ENCODE results near the gene GPR146.

Gene GPR146

GRCh38 chr7:1014681-1015080, 29.7 kb upstream of the GPR146 start:
- no peaks in the 10 kb centered on the region for H3K9me3 ChIP-seq (ENCODE audit: control insufficient read depth in 1 of 2, low read length in 2 of 2)
- H3K36me3 ChIP-seq (ENCODE audit: control insufficient read depth in 1 of 2, insufficient read depth in 2 of 2, low read length in 2 of 2): peaks cover 0 to 23% of the 10 kb centered on the region in 2 donors
- no peaks in the 10 kb centered on the region for H3K4me1 ChIP-seq (ENCODE audit: control insufficient read depth in 1 of 2, insufficient read depth in 2 of 2, low read length in 2 of 2)
- H3K27me3 ChIP-seq (ENCODE audit: low read depth, low read length): no peaks in the 10 kb centered on the region
- H3K27ac ChIP-seq (ENCODE audit: low read length): no peak overlapping the region
- H3K4me3 ChIP-seq (ENCODE audit: low read depth in 1 of 2, low read length in 2 of 2): no peak overlapping the region

GRCh38 chr7:1015196-1016121, 28.9 kb upstream of the GPR146 start:
- Histone ChIP-seq H3K9me3 (ENCODE audit: control insufficient read depth in 1 of 2, low read length in 2 of 2) (no peaks in the 10 kb centered on the region), H3K27ac (ENCODE audit: low read length) (no peak overlapping the region), H3K4me1 (ENCODE audit: control insufficient read depth in 1 of 2, insufficient read depth in 2 of 2, low read length in 2 of 2) (no peaks in the 10 kb centered on the region), H3K27me3 (ENCODE audit: low read depth, low read length) (no peaks in the 10 kb centered on the region), H3K4me3 (ENCODE audit: low read depth in 1 of 2, low read length in 2 of 2) (no peak overlapping the region), H3K36me3 (ENCODE audit: control insufficient read depth in 1 of 2, insufficient read depth in 2 of 2, low read length in 2 of 2) (peaks cover 0 to 17% of the 10 kb centered on the region in 2 donors)

- no peaks in the 10 kb centered on the region for H3K9me3 ChIP-seq (ENCODE audit: control insufficient read depth in 1 of 2, low read length in 2 of 2)
- no peak overlapping the region for H3K4me3 ChIP-seq (ENCODE audit: low read depth in 1 of 2, low read length in 2 of 2)
- H3K27me3 ChIP-seq (ENCODE audit: low read depth, low read length): no peaks in the 10 kb centered on the region
- H3K4me1 ChIP-seq (ENCODE audit: control insufficient read depth in 1 of 2, insufficient read depth in 2 of 2, low read length in 2 of 2): no peaks in the 10 kb centered on the region
- no peak overlapping the region for H3K27ac ChIP-seq (ENCODE audit: low read length)
- H3K36me3 ChIP-seq (ENCODE audit: control insufficient read depth in 1 of 2, insufficient read depth in 2 of 2, low read length in 2 of 2): peaks cover 0 to 30% of the 10 kb centered on the region in 2 donors
These were observed 27.5 kb upstream of the GPR146 start for GRCh38 chr7:1016577-1017531.

- Histone ChIP-seq H3K4me1 (ENCODE audit: control insufficient read depth in 1 of 2, insufficient read depth in 2 of 2, low read length in 2 of 2) (no peaks in the 10 kb centered on the region), H3K36me3 (ENCODE audit: control insufficient read depth in 1 of 2, insufficient read depth in 2 of 2, low read length in 2 of 2) (peaks cover 0 to 33% of the 10 kb centered on the region in 2 donors), H3K9me3 (ENCODE audit: control insufficient read depth in 1 of 2, low read length in 2 of 2) (no peaks in the 10 kb centered on the region), H3K27ac (ENCODE audit: low read length) (no peak overlapping the region), H3K27me3 (ENCODE audit: low read depth, low read length) (no peaks in the 10 kb centered on the region), H3K4me3 (ENCODE audit: low read depth in 1 of 2, low read length in 2 of 2) (no peak overlapping the region)
These were observed 26.6 kb upstream of the GPR146 start for GRCh38 chr7:1017586-1018333.

- H3K36me3 ChIP-seq (ENCODE audit: control insufficient read depth in 1 of 2, insufficient read depth in 2 of 2, low read length in 2 of 2): peaks cover 0 to 36% of the 10 kb centered on the region in 2 donors
- no peak overlapping the region for H3K4me3 ChIP-seq (ENCODE audit: low read depth in 1 of 2, low read length in 2 of 2)
- no peak overlapping the region for H3K27ac ChIP-seq (ENCODE audit: low read length)
- no peaks in the 10 kb centered on the region for H3K27me3 ChIP-seq (ENCODE audit: low read depth, low read length)
- H3K4me1 ChIP-seq (ENCODE audit: control insufficient read depth in 1 of 2, insufficient read depth in 2 of 2, low read length in 2 of 2): no peaks in the 10 kb centered on the region
- no peaks in the 10 kb centered on the region for H3K9me3 ChIP-seq (ENCODE audit: control insufficient read depth in 1 of 2, low read length in 2 of 2)
These were observed 26.0 kb upstream of the GPR146 start for GRCh38 chr7:1018334-1018695.

GRCh38 chr7:1019255-1019785, 25.0 kb upstream of the GPR146 start:
- Histone ChIP-seq H3K27me3 (ENCODE audit: low read depth, low read length) (no peaks in the 10 kb centered on the region), H3K27ac (ENCODE audit: low read length) (no peak overlapping the region), H3K9me3 (ENCODE audit: control insufficient read depth in 1 of 2, low read length in 2 of 2) (no peaks in the 10 kb centered on the region), H3K4me3 (ENCODE audit: low read depth in 1 of 2, low read length in 2 of 2) (no peak overlapping the region), H3K36me3 (ENCODE audit: control insufficient read depth in 1 of 2, insufficient read depth in 2 of 2, low read length in 2 of 2) (peaks cover 0 to 36% of the 10 kb centered on the region in 2 donors), H3K4me1 (ENCODE audit: control insufficient read depth in 1 of 2, insufficient read depth in 2 of 2, low read length in 2 of 2) (no peaks in the 10 kb centered on the region)

- H3K36me3 ChIP-seq (ENCODE audit: control insufficient read depth in 1 of 2, insufficient read depth in 2 of 2, low read length in 2 of 2): peaks cover 0 to 39% of the 10 kb centered on the region in 2 donors
- H3K9me3 ChIP-seq (ENCODE audit: control insufficient read depth in 1 of 2, low read length in 2 of 2): no peaks in the 10 kb centered on the region
- no peak overlapping the region for H3K27ac ChIP-seq (ENCODE audit: low read length)
- no peak overlapping the region for H3K4me3 ChIP-seq (ENCODE audit: low read depth in 1 of 2, low read length in 2 of 2)
- peaks cover 0 to under 1% of the 10 kb centered on the region in 2 donors for H3K4me1 ChIP-seq (ENCODE audit: control insufficient read depth in 1 of 2, insufficient read depth in 2 of 2, low read length in 2 of 2)
- no peaks in the 10 kb centered on the region for H3K27me3 ChIP-seq (ENCODE audit: low read depth, low read length)
These were observed 24.3 kb upstream of the GPR146 start for GRCh38 chr7:1019789-1020610.

- H3K4me3 ChIP-seq (ENCODE audit: low read depth in 1 of 2, low read length in 2 of 2): no peak overlapping the region
- no peaks in the 10 kb centered on the region for H3K27me3 ChIP-seq (ENCODE audit: low read depth, low read length)
- H3K36me3 ChIP-seq (ENCODE audit: control insufficient read depth in 1 of 2, insufficient read depth in 2 of 2, low read length in 2 of 2): peaks cover 0 to 48% of the 10 kb centered on the region in 2 donors
- H3K27ac ChIP-seq (ENCODE audit: low read length): no peak overlapping the region
- peaks cover 0 to 8% of the 10 kb centered on the region in 2 donors for H3K4me1 ChIP-seq (ENCODE audit: control insufficient read depth in 1 of 2, insufficient read depth in 2 of 2, low read length in 2 of 2)
- H3K9me3 ChIP-seq (ENCODE audit: control insufficient read depth in 1 of 2, low read length in 2 of 2): no peaks in the 10 kb centered on the region
These were observed 23.5 kb upstream of the GPR146 start for GRCh38 chr7:1020849-1021251.

- Histone ChIP-seq H3K4me1 (ENCODE audit: control insufficient read depth in 1 of 2, insufficient read depth in 2 of 2, low read length in 2 of 2) (peaks cover 0 to 14% of the 10 kb centered on the region in 2 donors), H3K27ac (ENCODE audit: low read length) (no peak overlapping the region), H3K4me3 (ENCODE audit: low read depth in 1 of 2, low read length in 2 of 2) (no peak overlapping the region), H3K27me3 (ENCODE audit: low read depth, low read length) (no peaks in the 10 kb centered on the region), H3K9me3 (ENCODE audit: control insufficient read depth in 1 of 2, low read length in 2 of 2) (no peaks in the 10 kb centered on the region), H3K36me3 (ENCODE audit: control insufficient read depth in 1 of 2, insufficient read depth in 2 of 2, low read length in 2 of 2) (peaks cover 0 to 53% of the 10 kb centered on the region in 2 donors)
These were observed 23.0 kb upstream of the GPR146 start for GRCh38 chr7:1021366-1021765.

- Histone ChIP-seq H3K27ac (ENCODE audit: low read length) (no peak overlapping the region), H3K27me3 (ENCODE audit: low read depth, low read length) (no peaks in the 10 kb centered on the region), H3K4me3 (ENCODE audit: low read depth in 1 of 2, low read length in 2 of 2) (no peak overlapping the region), H3K4me1 (ENCODE audit: control insufficient read depth in 1 of 2, insufficient read depth in 2 of 2, low read length in 2 of 2) (peaks cover 0 to 19% of the 10 kb centered on the region in 2 donors), H3K36me3 (ENCODE audit: control insufficient read depth in 1 of 2, insufficient read depth in 2 of 2, low read length in 2 of 2) (peaks cover 0 to 54% of the 10 kb centered on the region in 2 donors), H3K9me3 (ENCODE audit: control insufficient read depth in 1 of 2, low read length in 2 of 2) (no peaks in the 10 kb centered on the region)
These were observed 22.4 kb upstream of the GPR146 start for GRCh38 chr7:1021931-1022330.

Data from muscle layer of duodenum (tissue), 2 donors.